GM18505 (cell line): ENCODE data around the gene SEC16B.

ENCODE experiments used
- ATAC-seq: cut with Tn5 transposase; IDR thresholded peaks from one replicate; pipeline ENCODE4 v1.9.1; 2021; ENCODE audit not compliant: unreplicated experiment
- POLR2A ChIP-seq: IDR thresholded peaks from 4 replicates; pipeline ENCODE4 v1.6.1; 2011; ENCODE audit warnings: borderline replicate concordance; ENCODE audit not compliant: insufficient read depth, insufficient read length; ENCODE audit errors: extremely low read depth

The SEC16B gene

DNA sequence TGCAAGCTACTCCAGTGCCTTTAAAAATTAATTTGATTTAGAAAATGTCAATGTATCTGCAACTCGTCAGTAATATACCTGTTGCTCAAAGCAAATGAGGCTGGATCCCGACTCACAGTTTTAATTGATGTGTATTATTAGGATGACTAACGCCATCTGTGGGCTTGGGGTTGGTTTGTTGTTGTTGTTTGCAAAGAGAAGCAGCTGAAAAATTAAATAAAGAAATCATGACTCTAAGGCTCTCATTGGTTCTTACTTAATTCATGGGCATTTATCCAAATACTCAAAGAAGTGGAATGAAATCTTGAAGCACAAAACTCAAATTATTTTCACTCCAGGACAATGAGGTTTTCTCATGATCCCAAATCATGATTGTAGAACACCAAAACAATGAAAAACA is 46.4 kb downstream of the SEC16B start:
- no peak for ATAC-seq

DNA sequence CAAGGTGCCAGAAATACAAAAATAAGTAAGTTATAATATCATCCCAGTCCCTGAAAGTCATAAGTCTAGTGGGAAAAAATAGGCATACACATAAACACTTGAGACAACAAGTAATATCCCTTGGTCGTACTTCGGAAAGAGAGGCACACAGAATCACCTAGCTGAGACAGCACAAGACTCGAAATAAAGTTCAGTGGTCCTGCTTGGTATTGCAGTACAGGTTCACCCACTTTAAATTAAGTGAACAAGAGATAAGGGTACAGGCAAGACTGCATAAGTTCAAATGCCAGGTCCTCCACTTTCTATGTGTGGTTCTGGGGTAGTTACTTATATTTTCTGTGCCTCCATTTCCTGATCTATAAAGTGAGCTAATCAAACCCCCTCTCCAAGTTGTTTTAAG is 47.6 kb downstream of the SEC16B start:
- no peak for TF ChIP-seq POLR2A
- ATAC-seq = no peak

More for the DNA sequence above, 46.4 kb downstream of the SEC16B start:
- no peak for TF ChIP-seq POLR2A

DNA sequence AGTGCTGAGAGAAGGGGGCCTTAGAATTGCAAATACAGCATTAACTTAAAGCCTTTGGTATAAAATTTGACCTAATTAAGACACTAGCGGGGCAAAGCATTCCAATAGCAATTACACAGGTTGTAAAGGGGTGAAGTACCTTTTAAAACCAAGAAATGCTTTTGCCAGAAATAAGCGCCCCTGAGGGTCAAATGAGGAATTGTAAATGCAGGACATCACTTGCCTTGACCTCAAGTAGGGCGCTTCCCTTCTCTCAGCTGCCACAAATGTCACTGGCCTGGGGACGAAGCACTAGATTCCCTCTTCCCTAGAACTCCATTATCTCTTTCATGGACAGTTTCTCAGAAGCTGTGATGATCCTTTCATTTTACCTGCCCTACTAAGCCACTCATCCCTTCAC is 48.3 kb downstream of the SEC16B start:
- ATAC-seq = no peak
- TF ChIP-seq POLR2A = no peak

DNA sequence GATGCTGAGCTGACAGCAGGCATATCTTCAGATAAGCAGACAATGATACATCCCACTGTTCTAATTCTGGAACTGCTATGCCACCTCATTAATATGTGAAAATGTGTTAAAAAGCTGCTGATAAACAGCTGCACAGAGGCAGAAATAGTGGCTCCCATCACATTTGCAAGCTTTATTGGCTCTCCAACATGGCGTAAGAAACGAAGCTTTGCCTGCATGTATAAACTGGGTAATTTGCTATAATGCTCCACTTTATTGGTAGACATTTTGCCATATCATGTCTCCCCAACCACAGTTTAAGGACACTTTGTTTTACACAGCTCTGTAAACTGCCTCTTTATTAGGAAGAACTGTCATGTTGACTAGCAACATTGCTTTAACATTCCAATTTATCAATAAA is 49.8 kb downstream of the SEC16B start:
- no peak for TF ChIP-seq POLR2A
- no peak for ATAC-seq

DNA sequence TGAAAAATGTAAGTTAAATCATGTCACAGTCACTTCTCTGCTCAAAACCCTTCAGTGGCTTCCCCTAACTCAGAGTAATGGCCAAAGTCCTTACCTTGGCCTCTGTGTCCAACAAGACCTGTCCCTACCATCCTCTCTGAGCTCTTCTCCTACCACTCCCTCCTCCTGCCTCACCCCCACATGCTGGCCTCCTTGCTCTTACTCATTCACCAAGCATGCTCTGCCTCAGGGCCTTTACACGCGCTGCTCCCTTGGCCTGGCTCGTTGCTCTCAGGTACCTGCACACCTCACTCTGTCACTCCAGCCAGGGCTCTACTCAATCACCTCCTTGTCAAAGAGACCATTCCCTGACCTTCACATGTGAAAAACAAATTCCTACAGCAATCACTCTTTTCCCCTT is 54.2 kb downstream of the SEC16B start:
- TF ChIP-seq POLR2A = no peak
- ATAC-seq = no peak

DNA sequence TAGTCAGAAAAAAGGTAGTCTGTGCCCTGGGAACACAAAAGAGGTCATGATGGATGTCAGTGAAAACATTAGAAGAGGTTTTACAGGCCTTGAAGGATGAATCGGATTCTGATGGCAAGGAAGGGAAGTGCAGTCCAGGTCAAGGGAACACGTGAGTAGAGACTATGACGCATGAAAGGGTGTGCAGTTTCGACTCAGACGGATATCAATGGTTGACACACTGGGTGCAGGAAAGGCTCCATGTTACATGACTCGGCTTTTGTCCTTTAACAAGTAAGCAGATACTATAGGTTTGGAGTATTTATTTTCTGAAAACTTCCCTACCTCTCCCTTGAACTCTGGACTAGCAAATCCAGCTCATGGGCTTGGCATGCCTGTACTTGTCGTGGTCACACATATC is 55.3 kb downstream of the SEC16B start:
- no peak for ATAC-seq
- no peak for TF ChIP-seq POLR2A

DNA sequence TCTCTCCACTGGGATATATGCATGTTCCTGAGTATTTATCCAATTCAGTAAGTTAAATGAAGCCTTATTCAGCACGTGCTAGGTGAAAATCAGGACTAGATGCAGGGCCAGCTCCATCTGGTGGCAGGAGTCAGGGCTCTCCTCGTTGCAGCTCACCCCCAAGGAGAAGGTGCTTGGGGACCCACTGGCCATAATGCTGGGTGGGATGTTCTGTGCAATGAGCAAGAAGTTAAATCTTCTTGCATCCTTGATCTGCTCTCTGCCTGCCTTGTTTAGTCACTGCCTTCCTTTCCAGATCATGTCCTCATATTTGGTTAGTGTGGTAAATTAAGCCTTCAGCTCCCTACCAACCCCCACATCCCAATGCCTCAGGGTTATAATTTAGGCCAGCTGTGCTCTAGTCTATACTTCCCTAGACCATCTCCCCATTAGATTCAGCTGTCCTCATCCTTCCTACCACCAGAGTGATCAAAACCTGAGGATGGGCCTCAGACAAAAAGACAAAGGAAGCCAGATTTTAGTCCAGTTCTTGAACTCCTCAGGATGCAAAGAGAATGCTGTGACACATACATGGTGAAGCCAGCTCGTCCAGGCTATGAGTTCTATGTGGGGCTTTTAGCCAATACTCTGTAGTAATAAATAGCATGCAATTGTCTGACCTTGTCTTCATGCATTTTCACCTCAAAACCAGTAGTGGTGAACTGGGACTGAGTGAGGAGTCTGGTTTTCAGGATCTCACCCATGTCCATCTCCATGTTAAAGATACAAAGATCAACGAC is 55.9 kb downstream of the SEC16B start:
- ATAC-seq = no peak
- no peak for TF ChIP-seq POLR2A

DNA sequence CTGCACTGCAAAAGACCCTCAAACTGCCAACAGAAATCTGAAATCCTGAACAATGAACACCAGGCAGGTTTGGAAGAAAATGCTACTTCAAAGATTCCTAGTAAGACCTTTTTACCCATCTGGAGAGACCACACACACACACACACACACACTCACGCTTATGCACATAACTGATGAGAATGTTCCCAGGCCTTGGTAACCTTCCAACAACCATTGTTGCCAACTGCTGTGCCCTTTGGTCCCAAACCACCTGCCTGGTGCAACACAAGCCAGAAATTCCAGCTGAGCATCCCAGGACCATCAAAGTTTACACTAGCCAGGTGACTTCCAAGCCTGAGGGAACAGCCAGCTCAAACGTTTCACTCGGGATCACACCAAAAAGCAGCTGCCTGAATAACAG is 56.9 kb downstream of the SEC16B start:
- TF ChIP-seq POLR2A = no peak
- ATAC-seq = no peak

DNA sequence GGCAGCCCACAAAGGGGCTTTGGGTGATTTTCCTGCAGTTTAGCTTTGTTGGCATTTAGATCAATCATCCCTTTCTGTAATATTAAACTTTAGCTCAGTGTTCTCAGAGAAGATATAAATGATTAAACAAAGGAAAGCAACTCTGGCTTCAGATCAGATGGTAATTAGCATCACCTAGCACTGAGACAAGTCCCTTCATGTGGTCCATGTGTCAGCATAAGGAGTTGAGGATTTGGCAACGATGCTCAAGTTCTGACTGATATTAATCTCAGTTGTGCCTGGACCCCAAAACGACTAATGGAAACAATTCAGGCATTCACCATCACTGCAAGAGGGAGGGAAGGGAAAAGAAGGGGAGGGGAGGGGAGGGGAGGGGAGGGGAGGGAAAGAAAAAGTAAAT is 60.4 kb downstream of the SEC16B start:
- ATAC-seq = no peak
- TF ChIP-seq POLR2A = no peak

DNA sequence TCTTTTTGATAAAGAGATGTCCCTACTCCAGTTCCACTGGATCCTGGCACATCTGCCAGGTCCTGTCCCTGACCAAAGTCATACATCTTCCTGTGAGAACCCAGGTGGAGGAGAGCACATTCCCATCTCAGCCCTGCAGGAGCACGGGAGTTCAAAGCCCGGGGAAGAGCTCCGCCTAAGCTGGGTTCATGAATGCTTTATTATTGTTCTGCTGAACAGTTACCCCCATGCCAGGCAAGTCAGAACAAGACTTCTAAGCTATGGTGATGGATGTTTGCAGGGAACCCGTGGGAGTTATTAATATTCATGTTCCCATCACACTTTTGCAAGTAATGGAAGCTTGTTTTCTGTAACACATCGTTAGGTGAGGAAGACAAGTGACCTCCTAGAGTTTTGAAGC is 62.9 kb downstream of the SEC16B start:
- no peak for ATAC-seq
- no peak for TF ChIP-seq POLR2A

DNA sequence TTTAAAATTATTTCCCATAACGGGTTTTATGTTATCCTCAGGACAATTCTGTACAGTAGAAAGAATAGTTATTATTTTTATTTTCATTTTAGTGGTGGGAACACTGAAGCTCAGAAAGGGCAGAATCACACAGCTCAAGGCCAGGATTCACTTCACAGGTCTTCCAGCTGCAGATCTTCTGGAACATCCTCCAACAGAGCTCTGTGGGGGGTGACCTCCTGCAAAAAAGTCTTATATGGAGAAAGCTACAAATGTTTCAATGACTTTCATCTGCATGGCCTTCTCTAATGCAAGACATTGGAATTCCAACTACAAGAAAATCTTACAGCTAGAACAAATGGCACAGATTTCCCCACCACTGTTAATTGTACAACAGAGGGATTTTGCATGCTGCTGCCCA is 64.2 kb downstream of the SEC16B start:
- no peak for TF ChIP-seq POLR2A
- no peak for ATAC-seq

DNA sequence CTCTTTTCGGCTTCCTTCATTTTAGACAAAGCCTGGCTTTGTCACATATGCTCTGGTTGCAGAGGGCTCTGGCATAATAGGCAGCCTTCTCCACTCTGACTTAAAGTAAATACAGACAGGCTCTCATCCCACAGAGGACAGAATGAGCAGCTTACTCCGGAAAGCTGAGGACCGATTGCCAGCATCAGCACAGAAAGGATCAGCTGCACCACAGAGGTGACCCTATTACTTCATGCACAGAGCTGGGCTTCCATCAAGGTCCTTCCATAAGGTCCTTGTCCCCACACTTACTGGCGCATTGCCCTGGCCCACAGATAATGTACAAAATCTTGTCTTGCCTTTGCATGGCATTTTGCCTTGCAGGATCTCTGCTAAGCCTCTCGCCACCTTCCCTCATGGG is 67.6 kb downstream of the SEC16B start:
- ATAC-seq = no peak
- TF ChIP-seq POLR2A = no peak

DNA sequence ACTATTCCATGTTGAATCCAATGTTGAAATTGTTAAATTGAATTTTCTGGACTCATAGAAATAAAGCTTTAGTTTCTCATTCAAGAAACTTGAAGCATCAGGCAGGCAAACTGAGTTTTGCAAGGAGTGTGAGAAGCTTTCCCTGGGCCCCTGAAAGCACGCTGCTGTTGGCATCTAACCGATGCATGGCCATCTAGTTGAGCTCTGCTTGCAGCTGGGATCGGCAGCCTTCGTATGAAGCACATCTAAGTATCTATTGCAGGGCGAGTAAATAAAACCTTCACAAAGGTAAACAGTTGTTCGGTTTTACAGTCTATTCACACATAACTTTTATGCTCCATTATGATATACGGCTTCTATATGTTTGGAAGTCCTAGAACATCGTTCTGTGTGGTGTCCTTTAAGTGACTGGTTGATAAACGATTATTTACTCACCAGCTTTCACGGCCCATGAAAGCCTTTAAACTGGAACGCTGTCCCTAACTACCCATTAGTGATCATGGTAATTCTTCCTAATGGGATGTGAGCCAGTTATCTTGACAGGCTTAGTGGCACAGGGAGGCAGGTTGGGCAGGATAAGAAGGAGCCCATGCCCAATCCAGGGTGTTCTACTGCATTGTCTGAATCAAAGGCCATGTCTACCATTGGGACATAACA is 71.7 kb downstream of the SEC16B start:
- no peak for TF ChIP-seq POLR2A
- ATAC-seq = no peak

DNA sequence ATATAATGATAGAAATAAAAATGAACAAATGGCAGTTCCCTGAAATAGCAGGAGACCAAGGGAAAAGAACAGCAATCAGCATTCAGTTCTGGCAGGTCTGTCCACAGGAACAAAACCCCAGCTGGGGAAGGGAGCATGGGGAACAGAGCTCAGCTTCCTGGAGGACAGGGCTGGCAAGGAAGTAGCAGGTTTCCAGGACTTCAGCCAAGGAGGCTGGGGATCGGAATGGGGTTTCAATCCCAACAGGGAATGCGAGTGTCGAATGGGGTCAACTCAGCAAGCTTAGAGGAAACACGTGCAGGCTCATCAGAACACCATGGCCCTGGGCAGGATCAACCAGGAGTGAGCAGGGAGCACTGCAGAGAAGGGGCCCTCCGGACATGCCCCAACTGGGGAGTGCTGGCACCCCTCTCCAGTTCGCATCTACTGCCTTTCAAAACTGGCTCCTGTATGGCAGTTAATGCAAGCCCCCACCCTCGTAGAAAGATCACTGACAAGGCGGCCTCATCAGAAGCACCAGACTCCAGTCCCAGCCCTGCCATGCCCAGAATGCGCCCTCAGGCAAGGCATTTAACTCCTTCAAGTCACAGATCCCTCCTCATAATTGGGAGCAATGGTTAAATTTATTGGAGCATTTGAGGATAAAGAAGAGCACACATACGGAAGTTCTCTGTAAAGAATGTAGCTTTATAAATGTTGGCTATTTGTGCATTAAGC is 72.4 kb downstream of the SEC16B start:
- no peak for ATAC-seq
- TF ChIP-seq POLR2A = no peak
